Peyer's patch (tissue), 4 donors: ENCODE data around the gene NFS1. TPM values are rescaled to one million over a fixed set of nuclear protein-coding genes. Genes with fewer than 3 reads are reported as not detected.

ENCODE experiments used
- DNase-seq, 3 donors: peaks; one replicate each; pipeline ENCODE4 v3.0.0-alpha.2; 2017 to 2019
- H3K27ac ChIP-seq, 4 donors: fragments of 200-600 bp; sonication (generic); one replicate each; pipeline ENCODE4 v1.5.1; 2016 to 2019
- H3K27me3 ChIP-seq, 2 donors: fragments of 200-600 bp; sonication (generic); one replicate each; pipeline ENCODE4 v1.5.1; 2019
- H3K36me3 ChIP-seq, 3 donors: fragments of 200-600 bp; sonication (generic); one replicate each; pipeline ENCODE4 v1.5.1; 2016 to 2019
- H3K4me1 ChIP-seq, 4 donors: fragments of 200-600 bp; sonication (generic); one replicate each; pipeline ENCODE4 v1.5.1; 2016 to 2019
- H3K4me3 ChIP-seq, 4 donors: fragments of 200-600 bp; sonication (generic); 1 replicate in 3 of 4; 2 replicates in 1 of 4; pipeline ENCODE4 v1.5.1; 2016 to 2019; ENCODE audit warnings: mild to moderate bottlenecking in 1 of 4
- H3K9me3 ChIP-seq, 4 donors: fragments of 200-600 bp; sonication (generic); one replicate each; pipeline ENCODE4 v1.5.1; 2016 to 2019; ENCODE audit warnings: mild to moderate bottlenecking in 1 of 4
- POLR2A ChIP-seq, 2 donors: fragments of 450-650 bp; IDR thresholded peaks; one replicate each; pipeline ENCODE4 v1.5.1; 2017; ENCODE audit warnings: antibody characterized with exemption in 2 of 2, mild to moderate bottlenecking in 2 of 2, moderate library complexity in 2 of 2
- total RNA-seq, 4 donors: library from RNA; depleted of rRNA; stranded (reverse); fragments of >200 nt; gene quantifications; one replicate each; pipeline ENCODE4 v1.1.0, GENCODE V29; 2016
- TF ChIP-seq, protein P1 (sequence below), 6 experiments: fragments of 450-650 bp in 4 of 6; fragments of 200-600 bp in 2 of 6; sonication (generic) in 1 of 6; IDR thresholded peaks; one replicate each; pipeline ENCODE4 v1.5.1; 2017 to 2019; ENCODE audit warnings: antibody characterized with exemption in 6 of 6, mild to moderate bottlenecking in 3 of 6, moderate library complexity in 1 of 6

NFS1 gene
- total RNA-seq, 4 donors from 2014 or later, result 29.2 to 62.2 (median 41.4) TPM

GRCh38 chr20:35663516-35664465 is 35.4 kb downstream of the NFS1 start:
- H3K27me3 ChIP-seq, result no peaks in the 10 kb centered on the region
- H3K27ac ChIP-seq, result peak overlapping the region; percentile 89 to 97 (median 96)
- peak overlapping the region; percentile 47 to 77 (median 71) for H3K4me3 ChIP-seq
- peak; percentile 57 to 87 (median 77) for DNase-seq
- peak in 1 of 2 donors; percentile 6 for TF ChIP-seq POLR2A (IDR thresholded peaks at IDR 0.05)
- TF ChIP-seq, protein P1, sequence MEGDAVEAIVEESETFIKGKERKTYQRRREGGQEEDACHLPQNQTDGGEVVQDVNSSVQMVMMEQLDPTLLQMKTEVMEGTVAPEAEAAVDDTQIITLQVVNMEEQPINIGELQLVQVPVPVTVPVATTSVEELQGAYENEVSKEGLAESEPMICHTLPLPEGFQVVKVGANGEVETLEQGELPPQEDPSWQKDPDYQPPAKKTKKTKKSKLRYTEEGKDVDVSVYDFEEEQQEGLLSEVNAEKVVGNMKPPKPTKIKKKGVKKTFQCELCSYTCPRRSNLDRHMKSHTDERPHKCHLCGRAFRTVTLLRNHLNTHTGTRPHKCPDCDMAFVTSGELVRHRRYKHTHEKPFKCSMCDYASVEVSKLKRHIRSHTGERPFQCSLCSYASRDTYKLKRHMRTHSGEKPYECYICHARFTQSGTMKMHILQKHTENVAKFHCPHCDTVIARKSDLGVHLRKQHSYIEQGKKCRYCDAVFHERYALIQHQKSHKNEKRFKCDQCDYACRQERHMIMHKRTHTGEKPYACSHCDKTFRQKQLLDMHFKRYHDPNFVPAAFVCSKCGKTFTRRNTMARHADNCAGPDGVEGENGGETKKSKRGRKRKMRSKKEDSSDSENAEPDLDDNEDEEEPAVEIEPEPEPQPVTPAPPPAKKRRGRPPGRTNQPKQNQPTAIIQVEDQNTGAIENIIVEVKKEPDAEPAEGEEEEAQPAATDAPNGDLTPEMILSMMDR (IDR thresholded peaks at IDR 0.05), result no peak
- H3K36me3 ChIP-seq, result peaks cover 0 to 4% (median 0%) of the 10 kb centered on the region in 3 donors
- peaks cover 0 to 35% (median 9%) of the 10 kb centered on the region in 4 donors for H3K4me1 ChIP-seq
- no peaks in the 10 kb centered on the region for H3K9me3 ChIP-seq

DNA sequence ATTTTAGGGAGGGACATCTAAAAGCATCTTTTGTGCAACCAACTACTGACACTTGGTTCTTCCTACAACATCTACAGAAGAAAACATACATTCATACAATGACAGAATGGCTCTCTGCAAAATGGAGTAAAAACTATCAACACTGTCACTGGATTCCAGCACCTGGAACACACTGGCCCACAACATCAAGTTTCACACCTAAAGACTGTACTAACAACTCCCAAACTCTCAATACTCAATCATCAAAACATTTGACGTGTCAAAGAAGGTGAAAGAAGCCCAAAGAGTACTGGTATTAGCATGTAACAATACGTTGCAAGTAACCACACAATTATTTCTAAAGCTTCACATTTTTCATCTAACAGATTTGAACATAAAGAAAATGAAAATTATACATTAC is 36.6 kb downstream of the NFS1 start:
- H3K27me3 ChIP-seq, result no peaks in the 10 kb centered on the region
- no peaks in the 10 kb centered on the region for H3K9me3 ChIP-seq
- H3K4me3 ChIP-seq, result peak overlapping the region in 2 of 4 donors; percentile 71 to 77
- TF ChIP-seq, protein P1 (IDR thresholded peaks at IDR 0.05), result no peak
- no peak for TF ChIP-seq POLR2A (IDR thresholded peaks at IDR 0.05)
- no peak for DNase-seq
- H3K36me3 ChIP-seq, result no peaks in the 10 kb centered on the region
- H3K27ac ChIP-seq, result no peak overlapping the region
- peaks cover 0 to 38% (median 11%) of the 10 kb centered on the region in 4 donors for H3K4me1 ChIP-seq

GRCh38 chr20:35661908-35662307 is 37.2 kb downstream of the NFS1 start:
- H3K4me3 ChIP-seq, result peak overlapping the region in 1 of 4 donors; percentile 2
- H3K4me1 ChIP-seq, result peaks cover 0 to 44% (median 11%) of the 10 kb centered on the region in 4 donors
- H3K27me3 ChIP-seq, result no peaks in the 10 kb centered on the region
- no peak for DNase-seq
- H3K9me3 ChIP-seq, result no peaks in the 10 kb centered on the region
- TF ChIP-seq, protein P1 (IDR thresholded peaks at IDR 0.05), result no peak
- TF ChIP-seq POLR2A (IDR thresholded peaks at IDR 0.05), result no peak
- H3K27ac ChIP-seq, result no peak overlapping the region
- H3K36me3 ChIP-seq, result no peaks in the 10 kb centered on the region

GRCh38 chr20:35661053-35661452 is 38.1 kb downstream of the NFS1 start:
- DNase-seq, result no peak
- no peak overlapping the region for H3K27ac ChIP-seq
- TF ChIP-seq POLR2A (IDR thresholded peaks at IDR 0.05), result no peak
- TF ChIP-seq, protein P1 (IDR thresholded peaks at IDR 0.05), result no peak
- H3K36me3 ChIP-seq, result peaks cover 0 to 5% (median 0%) of the 10 kb centered on the region in 3 donors
- peaks cover 0 to 44% (median 11%) of the 10 kb centered on the region in 4 donors for H3K4me1 ChIP-seq
- no peaks in the 10 kb centered on the region for H3K9me3 ChIP-seq
- H3K4me3 ChIP-seq, result no peak overlapping the region
- no peaks in the 10 kb centered on the region for H3K27me3 ChIP-seq

DNA sequence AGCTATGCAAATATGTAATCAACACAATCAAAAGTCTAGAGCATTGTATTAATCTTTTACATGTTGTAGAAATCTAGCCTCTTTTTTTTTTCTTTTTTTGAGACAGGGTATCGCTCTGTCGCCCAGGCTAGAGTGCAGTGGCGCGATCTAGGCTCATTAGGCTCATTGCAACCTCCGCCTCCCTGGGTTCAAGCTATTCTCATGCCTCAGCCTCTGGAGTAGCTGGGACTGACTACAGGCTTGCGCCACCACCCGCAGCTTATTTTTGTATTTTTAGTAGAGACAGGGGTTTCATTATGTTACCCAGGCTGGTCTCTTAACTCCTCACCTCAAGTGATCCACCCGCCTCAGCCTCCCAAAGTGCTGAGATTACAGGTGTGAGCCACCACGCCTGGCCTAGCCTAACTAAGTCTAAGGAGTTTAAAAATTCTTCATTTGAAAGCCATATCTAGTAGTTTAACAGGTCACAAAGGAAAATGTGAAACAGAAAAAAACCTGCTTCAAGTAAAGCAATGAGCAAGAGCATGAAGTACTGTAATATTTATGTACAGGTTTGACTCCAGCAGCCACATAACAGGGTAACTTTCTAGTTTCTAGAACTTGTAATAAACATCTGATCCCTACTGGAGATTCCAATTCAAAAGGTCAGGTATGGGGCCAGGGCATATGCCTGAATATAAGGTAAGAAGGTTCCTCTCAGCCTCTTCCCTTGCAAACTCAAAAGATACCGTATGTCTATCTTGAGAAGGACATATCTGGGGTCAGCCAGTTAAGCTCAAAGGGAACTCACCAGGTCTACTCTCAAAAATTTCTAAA is 38.8 kb downstream of the NFS1 start:
- peaks cover 0 to 44% (median 11%) of the 10 kb centered on the region in 4 donors for H3K4me1 ChIP-seq
- no peaks in the 10 kb centered on the region for H3K27me3 ChIP-seq
- H3K9me3 ChIP-seq, result no peaks in the 10 kb centered on the region
- no peak overlapping the region for H3K27ac ChIP-seq
- DNase-seq, result no peak
- no peak overlapping the region for H3K4me3 ChIP-seq
- peaks cover 0 to 7% (median 0%) of the 10 kb centered on the region in 3 donors for H3K36me3 ChIP-seq
- TF ChIP-seq, protein P1 (IDR thresholded peaks at IDR 0.05), result no peak
- TF ChIP-seq POLR2A (IDR thresholded peaks at IDR 0.05), result no peak
